Hepatocyte (in vitro differentiated cells): ENCODE results near the gene BRCA1.

ENCODE experiments used
- CTCF ChIP-seq: fragments of 200-600 bp; sonication (generic); IDR thresholded peaks from 2 replicates; pipeline ENCODE4 v1.5.1; 2016; ENCODE audit warnings: antibody characterized with exemption, mild to moderate bottlenecking; ENCODE audit not compliant: poor library complexity
- EZH2 ChIP-seq: fragments of 200-600 bp; sonication (generic); IDR thresholded peaks from 2 replicates; pipeline ENCODE4 v1.6.1; 2016; ENCODE audit warnings: antibody characterized with exemption, mild to moderate bottlenecking, borderline replicate concordance

DNA sequence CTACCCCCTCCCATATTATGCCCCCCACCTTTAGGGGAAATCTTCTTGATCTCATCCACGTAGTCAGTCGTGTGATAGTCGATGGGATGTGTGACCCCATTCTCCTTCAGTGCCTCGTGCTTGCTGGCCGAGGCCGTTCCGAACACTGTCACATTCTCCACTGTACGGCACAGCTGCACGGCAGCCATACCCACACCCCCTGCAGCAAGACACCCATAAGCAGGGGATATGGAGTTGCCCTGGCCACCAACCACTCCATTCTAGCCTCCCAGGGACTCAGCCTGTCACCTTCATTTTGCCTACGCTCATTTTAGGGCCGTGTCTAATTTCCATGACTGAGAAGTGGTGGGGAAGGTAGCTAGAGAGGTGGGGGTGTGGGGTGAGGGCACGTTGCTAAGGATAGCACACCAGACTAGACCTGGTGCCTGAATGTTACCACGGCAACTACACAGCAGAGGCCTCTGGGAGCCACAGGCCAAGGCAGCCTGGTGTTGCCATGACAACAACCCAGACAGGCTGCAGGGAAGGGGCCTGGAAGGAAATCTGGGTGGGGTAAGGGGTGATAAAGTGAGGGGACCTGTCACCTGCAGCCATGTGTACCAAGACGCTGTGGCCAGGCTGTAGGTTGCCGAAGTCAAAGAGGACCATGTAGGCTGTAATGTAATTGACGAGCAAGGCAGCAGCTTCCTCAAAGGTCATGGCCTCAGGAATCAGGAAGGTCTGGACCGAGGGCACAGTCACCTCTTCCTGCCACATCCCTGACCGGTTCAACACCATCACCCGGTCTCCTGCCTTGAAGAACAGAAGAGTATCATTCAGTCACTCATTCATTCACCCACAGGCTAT lies 106.9 kb downstream of the BRCA1 start:
- TF ChIP-seq CTCF (no peak), EZH2 (no peak)
